H1 (cell line): ENCODE results near the gene ALK. TPM values are rescaled to one million over a fixed set of nuclear protein-coding genes. Genes with fewer than 3 reads are reported as not detected.

Experiments used
- CTCF ChIA-PET: fragments of 300-600 bp; sonication (Branson Sonifier 250); formaldehyde crosslinking; loops from one replicate; lab custom pipeline; 2021; ENCODE audit not compliant: partially characterized antibody; lab: Charles Lee
- POLR2A ChIA-PET: fragments of 300-600 bp; sonication (Branson Sonifier 250); formaldehyde crosslinking; loops from one replicate; lab custom pipeline; 2021; ENCODE audit warnings: inconsistent platforms; ENCODE audit not compliant: partially characterized antibody; lab: Charles Lee
- DNase-seq, 2 experiments: peaks; one replicate each; pipeline versions ENCODE4 v3.0.0 to v3.0.0-alpha.2; 2010 to 2022; ENCODE audit warnings: low spot score in 2 of 2, low read depth in 1 of 2, mixed read lengths in 1 of 2
- FAIRE-seq: peaks from 2 replicates; lab custom pipeline; 2011; peaks lifted over from hg19 to GRCh38; lab: Jason Lieb, UNC
- H2AFZ ChIP-seq: 2 replicates; pipeline ENCODE4 v1.8.1; 2012; ENCODE audit warnings: low read length, inconsistent platforms
- H2AK5ac ChIP-seq: 2 replicates; pipeline ENCODE4 v1.6.1; 2013; ENCODE audit warnings: low read depth, low read length
- H2BK120ac ChIP-seq: replicated peaks from 2 replicates; pipeline ENCODE3; 2013; ENCODE audit warnings: low read depth, low read length, inconsistent platforms
- H2BK12ac ChIP-seq: 2 replicates; pipeline ENCODE4 v1.6.1; 2013; ENCODE audit warnings: low read depth, low read length
- H2BK15ac ChIP-seq: 2 replicates; pipeline ENCODE4 v1.6.1; 2013; ENCODE audit warnings: low read length
- H2BK20ac ChIP-seq: 2 replicates; pipeline ENCODE4 v1.6.1; 2013; ENCODE audit warnings: low read length
- H2BK5ac ChIP-seq: 2 replicates; pipeline ENCODE4 v1.6.1; 2013; ENCODE audit warnings: low read depth, low read length
- H3K14ac ChIP-seq: 2 replicates; pipeline ENCODE4 v1.6.1; 2013; ENCODE audit warnings: inconsistent platforms; ENCODE audit not compliant: insufficient read length
- H3K18ac ChIP-seq: 2 replicates; pipeline ENCODE4 v1.6.1; 2013; ENCODE audit warnings: low read length; ENCODE audit errors: extremely low read depth
- H3K23ac ChIP-seq: 2 replicates; pipeline ENCODE4 v1.6.1; 2013; ENCODE audit warnings: inconsistent platforms; ENCODE audit not compliant: insufficient read length
- H3K23me2 ChIP-seq: 2 replicates; pipeline ENCODE4 v1.6.1; 2013; ENCODE audit warnings: low read depth, low read length
- H3K27ac ChIP-seq: 2 replicates; pipeline ENCODE4 v1.6.1; 2011; ENCODE audit warnings: low read depth, low read length, inconsistent platforms
- H3K27me3 ChIP-seq, 4 experiments: replicated peaks in 1 of 4; 1 replicate in 1 of 4; 2 replicates in 3 of 4; pipeline versions ENCODE4 v1.6.1 to v1.8.1; 2011 to 2013; ENCODE audit warnings: low read length in 3 of 4, mild to moderate bottlenecking in 3 of 4, inconsistent platforms in 2 of 4, mixed read lengths in 2 of 4, moderate library complexity in 1 of 4; ENCODE audit not compliant: control insufficient read depth in 3 of 4, insufficient read depth in 3 of 4; ENCODE audit errors: extremely low read depth in 1 of 4
- H3K36me3 ChIP-seq, 4 experiments: 2 replicates each; pipeline versions ENCODE4 v1.6.1 to v1.8.1; 2011 to 2013; ENCODE audit warnings: mild to moderate bottlenecking in 4 of 4, low read length in 3 of 4, moderate library complexity in 2 of 4, control low read depth in 1 of 4, inconsistent platforms in 1 of 4; ENCODE audit not compliant: insufficient read depth in 4 of 4, control insufficient read depth in 2 of 4
- H3K4ac ChIP-seq: replicated peaks from 2 replicates; pipeline ENCODE3; 2013; ENCODE audit warnings: low read length, low read depth, mixed read lengths, inconsistent platforms; ENCODE audit not compliant: insufficient read length
- H3K4me1 ChIP-seq, 4 experiments: replicated peaks in 1 of 4; 1 replicate in 1 of 4; 2 replicates in 3 of 4; pipeline versions ENCODE4 v1.6.1 to v1.8.1; 2011 to 2013; ENCODE audit warnings: low read length in 3 of 4, inconsistent platforms in 2 of 4, mixed read lengths in 1 of 4; ENCODE audit not compliant: insufficient read depth in 4 of 4, control insufficient read depth in 3 of 4
- H3K4me2 ChIP-seq, 2 experiments: 2 replicates each; pipeline versions ENCODE4 v1.6.1 to v1.8.1; 2011 to 2013; ENCODE audit warnings: low read depth in 2 of 2, low read length in 2 of 2, control low read depth in 1 of 2, inconsistent platforms in 1 of 2, mild to moderate bottlenecking in 1 of 2; ENCODE audit not compliant: insufficient read depth in 1 of 2
- H3K4me3 ChIP-seq, 4 experiments: fragments of 200-600, 300-600 bp in 1 of 4; sonication (generic), shearing (Covaris generic), sonication (Bioruptor Twin) in 1 of 4; 2 replicates each; pipeline versions ENCODE4 v1.5.1 to v1.8.1; 2011 to 2016; ENCODE audit warnings: low read length in 4 of 4, low read depth in 3 of 4, control low read depth in 2 of 4, inconsistent platforms in 2 of 4, mild to moderate bottlenecking in 2 of 4, mixed read lengths in 1 of 4, moderate library complexity in 1 of 4; ENCODE audit not compliant: insufficient read depth in 2 of 4; ENCODE audit errors: extremely low read depth in 1 of 4
- H3K56ac ChIP-seq: replicated peaks from 2 replicates; pipeline ENCODE3; 2013; ENCODE audit warnings: low read depth, mild to moderate bottlenecking, mixed read lengths, low read length, inconsistent platforms; ENCODE audit not compliant: insufficient read length
- H3K79me1 ChIP-seq: 2 replicates; pipeline ENCODE4 v1.6.1; 2013; ENCODE audit warnings: low read depth, low read length, control low read depth
- H3K79me2 ChIP-seq, 2 experiments: 2 replicates each; pipeline versions ENCODE4 v1.6.1 to v1.8.1; 2012 to 2013; ENCODE audit warnings: low read length in 2 of 2, mild to moderate bottlenecking in 2 of 2, inconsistent platforms in 1 of 2; ENCODE audit not compliant: insufficient read depth in 2 of 2, control insufficient read depth in 1 of 2
- H3K9ac ChIP-seq, 4 experiments: replicated peaks in 1 of 4; 1 replicate in 1 of 4; 2 replicates in 3 of 4; pipeline versions ENCODE4 v1.6.1 to v1.8.1; 2011 to 2013; ENCODE audit warnings: low read depth in 3 of 4, low read length in 3 of 4, control low read depth in 2 of 4, mild to moderate bottlenecking in 2 of 4, moderate library complexity in 2 of 4, inconsistent platforms in 1 of 4; ENCODE audit errors: extremely low read depth in 1 of 4
- H3K9me3 ChIP-seq, 2 experiments: 2 replicates each; pipeline versions ENCODE4 v1.6.1 to v1.8.1; 2012 to 2013; ENCODE audit warnings: mild to moderate bottlenecking in 2 of 2, moderate library complexity in 2 of 2, control low read depth in 1 of 2, inconsistent platforms in 1 of 2, low read depth in 1 of 2, low read length in 1 of 2, mixed read lengths in 1 of 2; ENCODE audit not compliant: insufficient read depth in 2 of 2
- H4K20me1 ChIP-seq, 2 experiments: replicated peaks in 1 of 2; 2 replicates each; pipeline versions ENCODE3 to v1.8.1; 2011 to 2013; ENCODE audit warnings: inconsistent platforms in 2 of 2, low read length in 2 of 2, mild to moderate bottlenecking in 1 of 2; ENCODE audit not compliant: insufficient read depth in 2 of 2, control insufficient read depth in 1 of 2
- H4K5ac ChIP-seq: 2 replicates; pipeline ENCODE4 v1.6.1; 2013; ENCODE audit warnings: low read length, low read depth, mixed read lengths, inconsistent platforms; ENCODE audit not compliant: insufficient read length
- H4K8ac ChIP-seq: 2 replicates; pipeline ENCODE4 v1.8.0; 2013; ENCODE audit warnings: mild to moderate bottlenecking, moderate library complexity, low read length, inconsistent platforms; ENCODE audit not compliant: insufficient read depth; ENCODE audit errors: extremely low read depth
- H4K91ac ChIP-seq: replicated peaks from 2 replicates; pipeline ENCODE3; 2013; ENCODE audit warnings: low read length, mixed read lengths, inconsistent platforms; ENCODE audit not compliant: insufficient read length
- CBX5 ChIP-seq: fragments of 300-800, 300-1000 bp; sonication (generic); IDR thresholded peaks from 2 replicates; pipeline ENCODE4 v1.7.1; 2016; ENCODE audit warnings: antibody characterized with exemption, low read length, low read depth
- E2F6 ChIP-seq: IDR thresholded peaks from 2 replicates; pipeline ENCODE4 v1.6.1; 2012; ENCODE audit warnings: inconsistent platforms
- EP300 ChIP-seq, 2 experiments: IDR thresholded peaks; 1 replicate in 1 of 2; 2 replicates in 1 of 2; pipeline ENCODE4 v1.6.1; 2011 to 2012; ENCODE audit warnings: low read depth in 2 of 2, low read length in 2 of 2, mild to moderate bottlenecking in 2 of 2, borderline replicate concordance in 1 of 2, inconsistent platforms in 1 of 2, moderate library complexity in 1 of 2
- KDM5A ChIP-seq: fragments of 200-600 bp; IDR thresholded peaks from 2 replicates; pipeline ENCODE4 v1.7.1; 2012; ENCODE audit warnings: mild to moderate bottlenecking, low read length, inconsistent platforms, mixed read lengths
- POLR2AphosphoS5 ChIP-seq: IDR thresholded peaks from 2 replicates; pipeline ENCODE4 v1.6.1; 2011; ENCODE audit warnings: low read depth, low read length
- RFX5 ChIP-seq: IDR thresholded peaks from 2 replicates; pipeline ENCODE4 v1.6.1; 2011; ENCODE audit warnings: low read depth, low read length, improper control_type of control experiment, borderline replicate concordance
- RNF2 ChIP-seq: fragments of 200-900, 300-1000 bp; sonication (generic); IDR thresholded peaks from 2 replicates; pipeline ENCODE4 v1.7.1; 2016; ENCODE audit warnings: borderline replicate concordance, low read depth, mild to moderate bottlenecking, antibody characterized with exemption, low read length; ENCODE audit not compliant: poor library complexity, severe bottlenecking; ENCODE audit errors: missing control alignments
- SIN3A ChIP-seq, 2 experiments: IDR thresholded peaks in 1 of 2; conservative IDR thresholded peaks in 1 of 2; 2 replicates each; pipeline ENCODE4 v1.6.1; 2011 to 2012; ENCODE audit warnings: low read length in 2 of 2, improper control_type of control experiment in 1 of 2, low read depth in 1 of 2, mild to moderate bottlenecking in 1 of 2
- SIRT6 ChIP-seq: IDR thresholded peaks from one replicate; pipeline ENCODE4 v1.7.1; 2012; ENCODE audit warnings: low read length, inconsistent platforms
- WGBS, 2 experiments: shearing (Covaris generic) in 1 of 2; methylation state at CpG; one replicate each; pipeline versions ENCODE4 v1.1.6 to v1.1.7; 2013 to 2015; ENCODE audit warnings: low lambda C conversion rate in 2 of 2, mixed read lengths in 2 of 2, inconsistent platforms in 1 of 2, low coverage in 1 of 2, missing lambda C conversion rate in 1 of 2; ENCODE audit not compliant: insufficient replicate concordance in 2 of 2, insufficient coverage in 1 of 2, insufficient read length in 1 of 2; ENCODE audit errors: extremely low coverage in 1 of 2, missing lambda C conversion rate in 1 of 2; 5-methylcytosine and 5-hydroxymethylcytosine counted together
- polyA plus RNA-seq, 7 experiments: library from polyadenylated mRNA; depleted of rRNA in 3 of 7; stranded (reverse) in 5 of 7; unstranded in 2 of 7; fragments of >200 nt in 5 of 7; fragments of 200-250 nt in 2 of 7; gene quantifications; 1 replicate in 5 of 7; 2 replicates in 1 of 7; 4 replicates in 1 of 7; pipeline versions ENCODE4 v1.2.1 to v1.2.3, GENCODE V29; 2011 to 2013; ENCODE audit warnings: missing spikeins in 2 of 7, mixed read lengths in 2 of 7
- total RNA-seq: library from RNA; stranded (reverse); fragmentation: NEBNext Ultra II Directional; extraction: Animal tissue kit (Norgen Biotek cat#: 25700); gene quantifications from 2 replicates; pipeline ENCODE4 v1.2.1, GENCODE V29; 2021

The ALK gene
- total and polyA plus RNA-seq, 2 of the 8 experiments (the other 6 are each of a cell fraction or from before 2014, with no cell fraction given): 0.02 to 0.09 TPM

- Histone ChIP-seq H3K14ac (no peak overlapping the region), H2AK5ac (no peak overlapping the region), H3K9ac (no peak overlapping the region), H3K9me3 (no peaks in the 10 kb centered on the region), H4K20me1 (peaks cover 4 to 8% of the 10 kb centered on the region in 2 experiments), H2BK120ac (no peak overlapping the region), H3K56ac (no peak overlapping the region), H3K36me3 (no peaks in the 10 kb centered on the region), H3K79me2 (no peaks in the 10 kb centered on the region), H3K4me2 (no peak overlapping the region; a peak in 1 of 4 replicates), H3K79me1 (no peaks in the 10 kb centered on the region), H3K27me3 (peaks cover 20 to 33% (median 30%) of the 10 kb centered on the region in 4 experiments), H2BK12ac (no peak overlapping the region), H2BK15ac (no peak overlapping the region), H2AFZ (no peak overlapping the region), H3K18ac (no peak overlapping the region), H2BK5ac (no peak overlapping the region), H3K23me2 (peaks cover 17% of the 10 kb centered on the region), H2BK20ac (no peak overlapping the region), H3K4me3 (no peak overlapping the region), H4K91ac (no peak overlapping the region), H3K4me1 (peaks cover 3 to 18% (median 6%) of the 10 kb centered on the region in 4 experiments; a peak in 6 of 7 replicates), H4K5ac (no peak overlapping the region), H3K27ac (no peak overlapping the region), H3K4ac (no peak overlapping the region), H4K8ac (no peak overlapping the region), H3K23ac (no peak overlapping the region)
- TF ChIP-seq SIRT6 (no peak), RNF2 (no peak), POLR2AphosphoS5 (no peak), E2F6 (no peak), KDM5A (no peak), SIN3A (conservative IDR thresholded peaks at IDR 0.05 in 1 of 2, IDR thresholded peaks at IDR 0.05 in 1 of 2; ENCODE audit: low read depth in 1 of 2, low read length in 2 of 2) (no peak), RFX5 (no peak), EP300 (IDR thresholded peaks at IDR 0.05; ENCODE audit: borderline replicate concordance in 1 of 2, low read depth in 2 of 2, low read length in 2 of 2) (no peak), CBX5 (no peak)
- 89% methylated on average over 4 of the region's 4 CpGs; no CpG with 5 or more reads in 1 of the 2 experiments for WGBS, 2 experiments
- FAIRE-seq (no peak), DNase-seq (no peak)
- POLR2A ChIA-PET: interaction anchor here (0.9 kb wide), 2 partner anchors 103 to 224 kb away, joined by 3 read pairs; partner anchors contain the start of gene YPEL5
- CTCF ChIA-PET: interaction anchor here (0.6 to 10.7 kb wide), 28 partner anchors 9 to 896 kb away, joined by 3 to 196 read pairs (median 5); no protein-coding TSS in a partner anchor
Observed at GRCh38 chr2:29922605-29923004, 1.2 kb upstream of the ALK start.
